Endothelial cell of umbilical vein (primary cell): ENCODE measurements around the gene PLEKHH1. TPM values are rescaled to one million over a fixed set of nuclear protein-coding genes. Genes with fewer than 3 reads are reported as not detected.

Experiments
- Bru-seq: library from RNA; stranded (reverse); fragments of 400-500 nt; gene quantifications from one replicate; lab custom pipeline; 2021; lab: Mats Ljungman, UMichigan
- BruChase-seq, 2 experiments: library from RNA; stranded (reverse); fragments of 400-500 nt; gene quantifications; one replicate each; lab custom pipeline; 2021; lab: Mats Ljungman, UMichigan
- BruUV-seq: library from RNA; stranded (reverse); fragments of 400-500 nt; replicated peaks from 2 replicates; lab custom pipeline; 2021; lab: Mats Ljungman, UMichigan
- CTCF ChIA-PET: fragments of 300-600, 350-600 bp; sonication (Branson Sonifier 250); formaldehyde crosslinking; loops from one replicate; lab custom pipeline; 2021; ENCODE audit warnings: antibody characterized with exemption, inconsistent platforms; lab: Charles Lee
- POLR2A ChIA-PET: fragments of 300-600, 350-600 bp; sonication (Branson Sonifier 250); formaldehyde crosslinking; loops from one replicate; lab custom pipeline; 2021; ENCODE audit warnings: antibody characterized with exemption, inconsistent platforms; lab: Charles Lee
- DNase-seq: peaks from one replicate; pipeline ENCODE4 v3.0.0-alpha.2; 2011; ENCODE audit warnings: low read depth, low spot score
- FAIRE-seq: peaks from 2 replicates; lab custom pipeline; 2011; peaks lifted over from hg19 to GRCh38; lab: Jason Lieb, UNC
- H2AFZ ChIP-seq: 2 replicates; pipeline ENCODE4 v1.6.0; 2012; ENCODE audit warnings: low read depth, low read length, control low read depth, inconsistent platforms
- H3K27ac ChIP-seq: 2 replicates; pipeline ENCODE4 v1.5.1; 2011; ENCODE audit warnings: low read depth, mild to moderate bottlenecking, control low read depth, low read length, moderate library complexity; ENCODE audit not compliant: insufficient read depth
- H3K27me3 ChIP-seq, 2 experiments: 2 replicates each; pipeline versions ENCODE4 v1.6.0 to v1.6.1; 2011; ENCODE audit warnings: low read length in 2 of 2, mixed read lengths in 1 of 2; ENCODE audit not compliant: control insufficient read depth in 2 of 2, insufficient read depth in 2 of 2
- H3K36me3 ChIP-seq, 2 experiments: 2 replicates in 1 of 2; 3 replicates in 1 of 2; pipeline ENCODE4 v1.5.1; 2011; ENCODE audit warnings: low read length in 2 of 2, mild to moderate bottlenecking in 1 of 2, moderate library complexity in 1 of 2; ENCODE audit not compliant: control insufficient read depth in 2 of 2, insufficient read depth in 2 of 2; ENCODE audit errors: extremely low read depth in 1 of 2
- H3K4me1 ChIP-seq: 3 replicates; pipeline ENCODE4 v1.5.1; 2011; ENCODE audit warnings: mild to moderate bottlenecking, low read length; ENCODE audit not compliant: control insufficient read depth, insufficient read depth; ENCODE audit errors: extremely low read depth
- H3K4me2 ChIP-seq: 2 replicates; pipeline ENCODE4 v1.6.1; 2011; ENCODE audit warnings: low read length, control low read depth, mixed read lengths; ENCODE audit not compliant: insufficient read depth
- H3K4me3 ChIP-seq, 3 experiments: fragments of 200-600 bp in 1 of 3; sonication (generic), shearing (Covaris generic) in 1 of 3; replicated peaks in 1 of 3; 2 replicates each; pipeline ENCODE4 v1.5.1; 2011 to 2016; ENCODE audit warnings: control low read depth in 3 of 3, low read length in 3 of 3, mild to moderate bottlenecking in 2 of 3, inconsistent platforms in 1 of 3, low read depth in 1 of 3, moderate library complexity in 1 of 3; ENCODE audit not compliant: insufficient read depth in 1 of 3
- H3K79me2 ChIP-seq: 2 replicates; pipeline ENCODE4 v1.6.0; 2012; ENCODE audit warnings: low read length, inconsistent platforms; ENCODE audit not compliant: control insufficient read depth, insufficient read depth
- H3K9ac ChIP-seq: replicated peaks from 2 replicates; pipeline ENCODE3; 2011; ENCODE audit warnings: low read length, control low read depth; ENCODE audit not compliant: insufficient read depth; ENCODE audit errors: extremely low read depth
- H3K9me1 ChIP-seq: replicated peaks from 3 replicates; pipeline ENCODE4 v1.6.0; 2011; ENCODE audit warnings: mild to moderate bottlenecking, low read length; ENCODE audit not compliant: control insufficient read depth, insufficient read depth; ENCODE audit errors: extremely low read depth
- H3K9me3 ChIP-seq: replicated peaks from 2 replicates; pipeline ENCODE4 v1.5.1; 2012; ENCODE audit warnings: low read length, inconsistent platforms; ENCODE audit not compliant: control insufficient read depth, insufficient read depth
- H4K20me1 ChIP-seq: replicated peaks from 2 replicates; pipeline ENCODE3; 2011; ENCODE audit warnings: mild to moderate bottlenecking, low read length; ENCODE audit not compliant: control insufficient read depth, insufficient read depth; ENCODE audit errors: extremely low read depth
- CTCF ChIP-seq, 2 donors: IDR thresholded peaks; 1 replicate in 1 of 2; 2 replicates in 1 of 2; pipeline ENCODE4 v1.5.1; 2011; ENCODE audit warnings: low read length in 2 of 2, mild to moderate bottlenecking in 2 of 2, moderate library complexity in 2 of 2, control low read depth in 1 of 2, inconsistent platforms in 1 of 2, low read depth in 1 of 2; ENCODE audit not compliant: insufficient read depth in 1 of 2; ENCODE audit errors: extremely low read depth in 1 of 2
- EZH2 ChIP-seq: IDR thresholded peaks from 2 replicates; pipeline ENCODE4 v1.6.1; 2012; ENCODE audit warnings: borderline replicate concordance, low read depth, mild to moderate bottlenecking, moderate library complexity, low read length, inconsistent platforms; ENCODE audit not compliant: severe bottlenecking
- JUN ChIP-seq: IDR thresholded peaks from 2 replicates; pipeline ENCODE4 v1.6.1; 2011; ENCODE audit warnings: borderline replicate concordance, low read depth; ENCODE audit not compliant: insufficient read length, insufficient read depth
- POLR2AphosphoS5 ChIP-seq: IDR thresholded peaks from 2 replicates; pipeline ENCODE4 v1.6.1; 2012; ENCODE audit warnings: low read depth, mild to moderate bottlenecking, control low read depth, low read length, moderate library complexity; ENCODE audit not compliant: insufficient read depth
- dilution Hi-C: fragments of 300-500 bp; cut with MboI; formaldehyde crosslinking; loops from one replicate; pipeline ENCODE4 v1.15.0; 2019; ENCODE audit warnings: low sequenced_read_pairs; ENCODE audit not compliant: extremely low pct_ligation_motif_present
- intact Hi-C: fragments of 100-400 bp; cut with micrococcal nuclease; formaldehyde crosslinking; loops from one replicate; pipeline ENCODE4 v1.10.0; 2022
- long read RNA-seq: library from polyadenylated mRNA; stranded (forward); transcript quantifications from one replicate; pipeline ENCODE4 v2.0.0, GENCODE V29; 2021
- polyA minus RNA-seq, 3 experiments: library from RNA; depleted of rRNA, polyadenylated mRNA; stranded (reverse); fragments of >200 nt; gene quantifications; 1 replicate in 1 of 3; 2 replicates in 2 of 3; pipeline ENCODE4 v1.2.3, GENCODE V29; 2011
- polyA plus RNA-seq, 4 experiments: library from polyadenylated mRNA; depleted of rRNA in 3 of 4; stranded (reverse) in 3 of 4; unstranded in 1 of 4; fragments of >200 nt; gene quantifications; 2 replicates each; pipeline versions ENCODE4 v1.2.1 to v1.2.3, GENCODE V29; 2011 to 2012; ENCODE audit warnings: missing spikeins in 1 of 4
- total RNA-seq: library from RNA; stranded (reverse); gene quantifications from 2 replicates; pipeline ENCODE4 v1.2.3, GENCODE V29; 2021

The PLEKHH1 gene
- total RNA-seq (0.35 and 0.71 TPM in 2 replicates), polyA plus RNA-seq (0.17 and 0.18 TPM in 2 replicates), polyA minus RNA-seq (0.21 and 0.78 TPM in 2 replicates), Bru-seq, nascent RNA (percentile 15 among the genes with signal in this experiment), BruChase-seq, experiment 1, labeled RNA remaining after a 6-hour chase (percentile 17 among the genes with signal in this experiment), BruChase-seq, experiment 2, labeled RNA remaining after a 2-hour chase (percentile 16 among the genes with signal in this experiment)
- 0.10 and 0.21 TPM in 2 replicates for polyA plus RNA-seq (2011; cell fraction: cytosol; rRNA removed)
- polyA plus RNA-seq (2011; cell fraction: nucleus; rRNA removed), result 0.91 and 1.2 TPM in 2 replicates
- polyA plus RNA-seq (2012), result 0.52 and 0.59 TPM in 2 replicates
- polyA minus RNA-seq (2011; cell fraction: cytosol; rRNA and poly(A)+ RNA removed), result 2.2 TPM
- polyA minus RNA-seq (2011; cell fraction: nucleus; rRNA and poly(A)+ RNA removed), result 0.34 and 1.3 TPM in 2 replicates
- long read RNA-seq, result 0 reads

- peak; percentile 52 for TF ChIP-seq EZH2
- TF ChIP-seq JUN, result no peak
Measured at GRCh38 chr14:67532998-67533753, at the start of gene PLEKHH1. Gene PLEKHH1, plus strand, starts transcription at chr14:67533290. Its CDS starts 8,578 bp downstream, at chr14:67541868.

GRCh38 chr14:67483579-67484285, 49.4 kb upstream of the PLEKHH1 start:
- ChIA-PET CTCF (no interaction called here), POLR2A (no interaction called here)
- H2AFZ ChIP-seq, result no peak overlapping the region
- H3K79me2 ChIP-seq, result no peaks in the 10 kb centered on the region
- no peak overlapping the region for H3K9ac ChIP-seq
- H4K20me1 ChIP-seq, result no peaks in the 10 kb centered on the region
- dilution Hi-C loops (no loop called here), intact Hi-C loops (no loop called here)
- H3K9me1 ChIP-seq, result no peaks in the 10 kb centered on the region
- H3K4me1 ChIP-seq, result no peaks in the 10 kb centered on the region
- no peaks in the 10 kb centered on the region for H3K27me3 ChIP-seq
- H3K4me3 ChIP-seq, result no peak overlapping the region
- no peaks in the 10 kb centered on the region for H3K9me3 ChIP-seq
- DNase-seq, result no peak
- H3K4me2 ChIP-seq, result no peak overlapping the region
- BruUV-seq, result no TSS peak
- H3K36me3 ChIP-seq, result no peaks in the 10 kb centered on the region
- no peak for FAIRE-seq
- TF ChIP-seq POLR2AphosphoS5, result no peak
- no peak for TF ChIP-seq CTCF (IDR thresholded peaks at IDR 0.05; ENCODE audit: extremely low read depth in 1 of 2, insufficient read depth in 1 of 2, low read depth in 1 of 2, low read length in 2 of 2)
- TF ChIP-seq EZH2, result no peak
- H3K27ac ChIP-seq, result no peak overlapping the region

More at GRCh38 chr14:67532998-67533753, at the start of gene PLEKHH1:
- no peaks in the 10 kb centered on the region for H4K20me1 ChIP-seq
- POLR2A ChIA-PET, result no interaction called here
- H2AFZ ChIP-seq, result peak within 1 kb of the TSS; percentile 56
- peak within 1 kb of the TSS; percentile 6 to 53 (median 29) for H3K4me3 ChIP-seq
- H3K9me1 ChIP-seq, result no peaks in the 10 kb centered on the region
- CTCF ChIA-PET, result interaction anchor here (1.1 to 2.9 kb wide), 5 partner anchors 11 to 106 kb away, joined by 4 to 25 read pairs (median 5); no protein-coding TSS in a partner anchor
- no peaks in the 10 kb centered on the region for H3K79me2 ChIP-seq
- BruUV-seq, result no TSS peak
- peak within 1 kb of the TSS; percentile 25 for H3K4me2 ChIP-seq
- no peak within 1 kb of the TSS for H3K27ac ChIP-seq
- no peaks in the 10 kb centered on the region for H3K36me3 ChIP-seq
- FAIRE-seq, result peak; percentile 79
- H3K4me1 ChIP-seq, result peaks cover 2% of the 10 kb centered on the region
- H3K27me3 ChIP-seq, result peaks cover 18 to 32% of the 10 kb centered on the region in 2 experiments
- dilution Hi-C loops, result no loop called here
- intact Hi-C loops, result loop anchor here (2.0 kb wide), 1 partner anchor 106 kb away; no protein-coding TSS in a partner anchor
- peak within 1 kb of the TSS; percentile 30 for H3K9ac ChIP-seq
- peak; percentile 55 for DNase-seq
- no peaks in the 10 kb centered on the region for H3K9me3 ChIP-seq
